Midbrain (tissue), 1 donor: Measurements from ENCODE around the gene RBM33.

Experiments
- DNase-seq: peaks from one replicate; lab custom pipeline; 2025; lab: John Stamatoyannopoulos, UW

The RBM33 gene

DNA sequence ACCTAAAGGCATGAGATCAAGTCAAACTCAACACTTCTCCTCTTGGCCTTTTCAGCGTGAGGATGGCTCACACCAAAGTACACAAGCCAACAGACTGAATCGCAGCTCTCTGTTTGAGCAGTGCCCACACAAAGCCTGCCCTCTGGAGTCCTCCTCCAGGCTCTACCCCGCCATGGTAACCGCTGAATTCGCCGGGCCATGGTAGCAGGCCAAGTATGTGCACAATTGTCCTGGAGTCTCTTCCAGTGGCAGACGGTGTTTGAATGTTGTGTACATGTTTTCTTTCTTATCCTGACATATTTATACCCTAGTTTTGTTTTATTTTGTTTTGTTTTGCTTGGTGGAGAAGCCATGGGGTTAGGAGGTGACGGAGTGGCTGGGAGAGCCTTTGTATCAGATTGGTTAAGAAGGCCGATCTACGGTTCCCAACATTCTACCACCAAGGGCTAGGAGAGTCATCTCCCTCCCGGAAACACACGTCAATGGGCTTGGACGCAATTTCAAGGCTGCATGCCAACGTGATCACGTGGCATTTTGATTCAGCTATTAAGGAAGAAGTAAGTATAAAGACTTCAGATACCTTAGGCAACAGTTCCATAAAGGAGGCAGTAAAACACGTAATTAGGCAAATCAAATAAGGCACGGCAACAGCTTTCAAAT, 179.9 kb downstream of the RBM33 start:
- DNase-seq: no peak

DNA sequence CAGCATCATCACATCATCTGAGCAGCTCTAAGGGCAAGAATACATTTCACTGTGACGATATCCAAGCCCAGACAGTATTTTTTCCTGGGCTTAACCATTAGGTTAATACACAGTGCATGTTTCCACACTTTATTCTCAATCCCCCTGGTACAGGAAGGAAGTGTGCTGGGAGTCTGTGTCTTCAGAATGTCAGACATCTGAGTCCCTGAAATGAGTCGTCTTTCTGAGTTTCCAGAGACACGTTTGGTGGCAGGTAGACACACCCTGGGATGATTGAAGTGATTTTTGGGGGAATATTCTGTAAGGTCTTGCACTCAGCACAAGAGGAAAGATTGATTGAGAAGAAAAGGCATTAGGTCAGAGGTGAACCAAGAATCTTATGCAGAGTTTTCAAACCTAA, 180.9 kb downstream of the RBM33 start:
- no peak for DNase-seq

GRCh38 chr7:155829796-155830470, 185.5 kb downstream of the RBM33 start:
- no peak for DNase-seq
